Calu3 (cell line): Measurements from ENCODE around the gene AK5. TPM values are rescaled to one million over a fixed set of nuclear protein-coding genes. Genes with fewer than 3 reads are reported as not detected.

Source experiments
- BruUV-seq: library from RNA; stranded (reverse); fragments of 400-500 nt; replicated peaks from 2 replicates; lab custom pipeline; 2021; lab: Mats Ljungman, UMichigan
- CTCF ChIA-PET: fragments of 300-600 bp; sonication (Branson Sonifier 250); formaldehyde crosslinking; loops from one replicate; lab custom pipeline; 2022; ENCODE audit warnings: antibody characterized with exemption; lab: Charles Lee
- DNase-seq: peaks from one replicate; pipeline ENCODE4 v3.0.0; 2022
- H3K27ac Mint-ChIP-seq: one replicate; pipeline ENCODE4 v1.8.0; 2022; ENCODE audit warnings: mixed read lengths; ENCODE audit not compliant: unreplicated experiment
- H3K27me3 Mint-ChIP-seq: one replicate; pipeline ENCODE4 v1.8.0; 2022; ENCODE audit warnings: mixed read lengths; ENCODE audit not compliant: unreplicated experiment
- H3K36me3 Mint-ChIP-seq: one replicate; pipeline ENCODE4 v1.8.0; 2022; ENCODE audit warnings: mild to moderate bottlenecking, moderate library complexity, mixed read lengths; ENCODE audit not compliant: insufficient read depth, unreplicated experiment
- H3K4me1 Mint-ChIP-seq: one replicate; pipeline ENCODE4 v1.8.0; 2022; ENCODE audit warnings: mild to moderate bottlenecking, low read depth, mixed read lengths; ENCODE audit not compliant: unreplicated experiment
- H3K4me3 Mint-ChIP-seq: one replicate; pipeline ENCODE4 v1.8.0; 2022; ENCODE audit warnings: mild to moderate bottlenecking, low read depth, moderate library complexity, mixed read lengths; ENCODE audit not compliant: unreplicated experiment
- H3K9me3 Mint-ChIP-seq: one replicate; pipeline ENCODE4 v1.8.0; 2022; ENCODE audit warnings: low read depth, mixed read lengths; ENCODE audit not compliant: unreplicated experiment
- CTCF ChIP-seq: fragments of 200-600 bp; IDR thresholded peaks from one replicate; pipeline ENCODE4 v1.8.0; 2022; ENCODE audit warnings: antibody characterized with exemption; ENCODE audit not compliant: unreplicated experiment
- intact Hi-C: fragments of 100-400 bp; cut with micrococcal nuclease; formaldehyde crosslinking; loops from one replicate; pipeline ENCODE4 v1.10.0; 2022; ENCODE audit not compliant: unreplicated experiment
- total RNA-seq: library from RNA; stranded (reverse); gene quantifications from 2 replicates; pipeline ENCODE4 v1.2.3, GENCODE V29; 2022

Gene AK5
- total RNA-seq, 1 experiment from 2014 or later: not detected

DNA sequence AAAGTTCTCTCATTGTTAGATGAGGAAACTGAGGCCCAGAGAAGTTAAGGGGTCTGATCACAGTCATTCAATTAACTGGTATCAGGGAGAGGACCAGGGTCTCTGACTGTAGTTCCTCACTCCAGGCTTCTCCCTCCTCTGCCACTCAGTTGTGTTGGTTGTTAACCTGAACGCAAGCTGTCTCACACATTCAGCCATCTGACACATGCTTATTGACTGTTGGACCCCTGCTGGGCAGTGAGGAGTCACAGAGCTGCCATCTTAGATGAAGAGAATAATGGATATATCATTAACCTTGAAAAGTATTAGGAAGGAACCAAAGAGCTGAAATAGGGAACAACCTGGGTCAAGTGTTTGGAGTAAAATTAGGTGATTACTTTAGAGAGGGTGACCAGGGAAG lies 205.8 kb downstream of the AK5 start:
- Mint-ChIP-seq H3K27ac (no peak overlapping the region), H3K27me3 (no peaks in the 10 kb centered on the region), H3K4me1 (no peaks in the 10 kb centered on the region), H3K9me3 (no peaks in the 10 kb centered on the region), H3K4me3 (no peak overlapping the region), H3K36me3 (no peaks in the 10 kb centered on the region)
- no peak for DNase-seq
- TF ChIP-seq CTCF: no peak
- intact Hi-C loops: no loop called here
- CTCF ChIA-PET: interaction anchor here (0.6 kb wide), 1 partner anchor 174 kb away, joined by 4 read pairs; no protein-coding TSS in a partner anchor
- no TSS peak for BruUV-seq

GRCh38 chr1:77489910-77490309 lies 208.1 kb downstream of the AK5 start:
- intact Hi-C loops: no loop called here
- no peaks in the 10 kb centered on the region for H3K27me3 Mint-ChIP-seq
- BruUV-seq: no TSS peak
- no peak overlapping the region for H3K4me3 Mint-ChIP-seq
- CTCF ChIA-PET: no interaction called here
- no peaks in the 10 kb centered on the region for H3K9me3 Mint-ChIP-seq
- no peaks in the 10 kb centered on the region for H3K4me1 Mint-ChIP-seq
- no peaks in the 10 kb centered on the region for H3K36me3 Mint-ChIP-seq
- no peak overlapping the region for H3K27ac Mint-ChIP-seq
- DNase-seq: no peak
- TF ChIP-seq CTCF: no peak

DNA sequence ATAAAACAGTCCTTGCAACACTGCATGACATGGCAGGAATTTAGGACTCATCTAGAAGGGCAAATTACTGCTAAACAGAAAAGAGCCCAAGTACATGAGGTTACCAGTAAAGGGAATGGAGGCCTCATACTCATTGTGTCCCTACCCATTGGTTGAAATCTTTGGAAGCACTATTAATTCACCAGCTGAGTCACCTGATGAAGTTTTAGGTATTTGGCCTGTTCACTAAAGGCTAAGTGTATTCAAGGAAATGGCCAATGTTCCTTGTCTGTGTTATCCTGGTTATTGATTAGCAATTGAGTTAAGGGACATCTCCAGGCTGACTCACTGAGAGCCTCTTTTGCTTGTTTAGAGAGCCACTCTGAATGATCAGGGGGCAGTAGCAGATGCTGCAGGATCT lies 212.2 kb downstream of the AK5 start:
- H3K4me1 Mint-ChIP-seq: no peaks in the 10 kb centered on the region
- BruUV-seq: no TSS peak
- CTCF ChIA-PET: no interaction called here

GRCh38 chr1:77498918-77499317 lies 217.1 kb downstream of the AK5 start:
- Mint-ChIP-seq H3K4me1 (no peaks in the 10 kb centered on the region), H3K27me3 (peaks cover 14% of the 10 kb centered on the region), H3K4me3 (no peak overlapping the region), H3K36me3 (no peaks in the 10 kb centered on the region), H3K27ac (no peak overlapping the region), H3K9me3 (no peaks in the 10 kb centered on the region)
- CTCF ChIA-PET: no interaction called here
- no peak for TF ChIP-seq CTCF
- no TSS peak for BruUV-seq
- no peak for DNase-seq
- intact Hi-C loops: no loop called here

More for the DNA sequence above, 212.2 kb downstream of the AK5 start:
- Mint-ChIP-seq H3K27ac (no peak overlapping the region), H3K27me3 (peaks cover 14% of the 10 kb centered on the region), H3K4me3 (no peak overlapping the region), H3K36me3 (no peaks in the 10 kb centered on the region), H3K9me3 (no peaks in the 10 kb centered on the region)
- no peak for TF ChIP-seq CTCF
- no peak for DNase-seq
- intact Hi-C loops: no loop called here
